GM21381 (cell line): ENCODE measurements around the gene GRIN3B.

Experiments
- ATAC-seq: cut with Tn5 transposase; IDR thresholded peaks from one replicate; pipeline ENCODE4 v1.9.1; 2021; ENCODE audit warnings: mild to moderate bottlenecking, moderate library complexity; ENCODE audit not compliant: unreplicated experiment

The GRIN3B gene

DNA sequence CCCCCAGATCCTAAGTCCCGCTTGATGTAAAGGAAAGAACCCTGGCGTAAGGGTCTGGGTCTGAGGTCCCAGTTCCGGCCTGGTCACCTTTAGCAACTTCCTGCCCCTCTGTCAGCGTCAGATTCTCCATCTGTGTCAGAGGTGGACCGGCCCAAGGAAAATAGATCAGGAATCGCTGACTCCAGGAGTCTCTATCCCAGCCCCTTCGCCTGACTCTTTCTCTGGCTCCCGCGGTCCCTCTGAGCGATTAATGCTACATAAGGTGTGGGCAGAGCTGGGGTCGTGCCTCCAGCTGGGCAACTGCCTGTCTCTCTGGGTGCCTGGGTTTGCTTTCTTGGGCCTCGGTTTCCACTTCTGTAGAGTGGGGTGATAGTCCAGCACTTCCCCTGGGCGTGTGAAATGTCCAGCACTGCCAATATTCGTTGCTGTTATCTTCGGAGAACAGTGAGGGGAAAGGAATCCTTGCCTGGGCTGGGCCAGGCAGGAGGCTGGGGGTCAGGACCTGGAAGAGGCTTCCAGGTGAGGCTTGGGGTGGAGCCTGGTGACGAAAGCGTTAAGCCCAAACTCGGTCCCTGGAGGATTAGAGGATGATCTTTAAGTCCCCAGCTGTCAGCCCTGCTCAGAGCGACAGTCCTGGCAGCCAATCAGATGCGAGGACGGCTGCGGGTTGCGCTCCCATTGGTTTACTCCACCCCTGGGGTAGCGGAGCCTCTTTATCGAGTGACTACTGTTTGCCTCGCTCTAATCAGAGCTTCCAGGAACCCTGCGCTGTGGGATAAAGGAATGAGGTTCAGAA lies 40.5 kb downstream of the GRIN3B start:
- peak; percentile 45 for ATAC-seq

DNA sequence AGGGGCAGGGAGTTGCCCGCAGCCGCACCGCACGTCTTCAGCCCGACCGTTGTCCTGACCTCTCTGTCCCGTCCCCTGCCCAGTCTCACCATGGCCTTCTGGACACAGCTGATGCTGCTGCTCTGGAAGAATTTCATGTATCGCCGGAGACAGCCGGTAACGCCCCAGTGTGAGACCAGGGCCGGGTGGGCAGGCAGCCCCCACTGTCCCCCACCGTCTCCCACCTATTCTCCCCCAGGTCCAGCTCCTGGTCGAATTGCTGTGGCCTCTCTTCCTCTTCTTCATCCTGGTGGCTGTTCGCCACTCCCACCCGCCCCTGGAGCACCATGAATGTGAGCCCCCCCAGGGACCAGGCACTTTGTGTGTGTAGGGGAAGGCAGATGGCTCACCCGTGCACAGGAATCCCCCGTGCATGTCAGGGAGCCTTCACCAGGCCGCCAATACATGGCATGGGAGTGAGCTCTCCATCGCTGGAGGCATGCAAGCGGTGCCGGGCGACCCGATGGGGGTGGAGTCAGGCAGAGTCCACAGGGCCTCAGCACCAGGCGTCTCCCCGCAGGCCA lies 41.1 kb downstream of the GRIN3B start:
- no peak for ATAC-seq

GRCh38 chr19:1041835-1042685 lies 41.8 kb downstream of the GRIN3B start:
- ATAC-seq, result no peak

DNA sequence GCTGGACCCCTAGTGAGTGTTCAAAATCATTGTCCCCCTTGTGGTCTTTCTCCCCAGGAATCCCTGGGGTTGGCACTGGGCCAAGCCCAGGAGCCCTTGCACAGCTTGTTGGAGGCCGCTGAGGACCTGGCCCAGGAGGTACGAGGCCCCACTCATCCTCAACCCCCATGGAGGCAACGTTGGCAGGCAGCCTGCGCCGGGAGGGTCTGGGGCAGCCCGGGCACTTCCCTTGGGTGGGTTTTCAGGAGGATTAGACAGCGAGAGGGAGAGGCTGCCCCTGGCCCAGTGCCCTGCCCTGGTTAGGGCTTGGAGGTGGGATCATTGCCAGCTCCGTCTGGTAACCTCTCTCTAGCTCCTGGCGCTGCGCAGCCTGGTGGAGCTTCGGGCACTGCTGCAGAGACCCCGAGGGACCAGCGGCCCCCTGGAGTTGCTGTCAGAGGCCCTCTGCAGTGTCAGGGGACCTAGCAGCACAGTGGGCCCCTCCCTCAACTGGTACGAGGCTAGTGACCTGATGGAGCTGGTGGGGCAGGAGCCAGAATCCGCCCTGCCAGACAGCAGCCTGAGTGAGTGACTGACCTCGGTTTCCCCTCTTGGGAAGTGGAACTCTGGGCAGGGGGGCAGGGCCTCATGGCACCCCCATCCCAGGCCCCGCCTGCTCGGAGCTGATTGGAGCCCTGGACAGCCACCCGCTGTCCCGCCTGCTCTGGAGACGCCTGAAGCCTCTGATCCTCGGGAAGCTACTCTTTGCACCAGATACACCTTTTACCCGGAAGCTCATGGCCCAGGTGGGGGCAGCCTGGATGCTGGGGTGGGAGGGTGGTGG lies 42.7 kb downstream of the GRIN3B start:
- ATAC-seq, result no peak

DNA sequence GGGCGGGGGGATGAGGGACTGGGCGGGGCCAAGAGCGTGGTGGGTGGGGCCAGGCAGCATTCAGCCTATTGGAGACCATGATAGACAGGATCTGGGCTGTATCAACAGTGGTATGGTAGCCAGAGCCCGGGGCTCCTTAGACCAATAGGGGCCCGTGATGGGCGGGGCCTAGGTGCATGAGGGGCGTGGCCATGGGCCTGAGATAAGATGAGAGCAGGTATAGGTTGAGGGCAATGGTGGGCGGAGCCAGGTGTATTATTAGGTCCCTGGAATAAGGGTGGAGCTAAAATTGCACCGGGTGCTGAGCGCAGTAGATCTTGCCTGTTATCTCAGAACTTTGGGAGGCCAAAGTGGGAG lies 45.0 kb downstream of the GRIN3B start:
- ATAC-seq, result no peak

DNA sequence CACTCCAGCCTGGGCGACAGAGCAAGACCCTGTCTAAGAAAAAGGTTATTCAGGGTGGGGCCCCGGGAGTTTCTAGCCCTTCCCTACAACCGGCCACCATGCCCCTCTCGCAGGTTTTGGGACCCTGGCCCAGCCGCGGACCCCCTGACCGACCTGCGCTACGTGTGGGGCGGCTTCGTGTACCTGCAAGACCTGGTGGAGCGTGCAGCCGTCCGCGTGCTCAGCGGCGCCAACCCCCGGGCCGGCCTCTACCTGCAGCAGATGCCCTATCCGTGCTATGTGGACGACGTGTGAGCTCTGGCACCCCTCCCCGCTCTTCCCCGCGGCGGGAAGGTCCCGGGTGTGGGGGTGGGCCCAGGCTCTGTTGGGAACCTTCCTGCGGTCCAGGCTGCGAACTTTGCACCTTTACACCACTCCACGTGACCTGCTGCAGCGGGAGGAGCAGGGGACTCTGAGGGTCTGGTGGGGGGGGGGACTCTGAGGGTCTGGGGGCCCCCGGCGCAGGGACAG lies 46.0 kb downstream of the GRIN3B start:
- no peak for ATAC-seq

DNA sequence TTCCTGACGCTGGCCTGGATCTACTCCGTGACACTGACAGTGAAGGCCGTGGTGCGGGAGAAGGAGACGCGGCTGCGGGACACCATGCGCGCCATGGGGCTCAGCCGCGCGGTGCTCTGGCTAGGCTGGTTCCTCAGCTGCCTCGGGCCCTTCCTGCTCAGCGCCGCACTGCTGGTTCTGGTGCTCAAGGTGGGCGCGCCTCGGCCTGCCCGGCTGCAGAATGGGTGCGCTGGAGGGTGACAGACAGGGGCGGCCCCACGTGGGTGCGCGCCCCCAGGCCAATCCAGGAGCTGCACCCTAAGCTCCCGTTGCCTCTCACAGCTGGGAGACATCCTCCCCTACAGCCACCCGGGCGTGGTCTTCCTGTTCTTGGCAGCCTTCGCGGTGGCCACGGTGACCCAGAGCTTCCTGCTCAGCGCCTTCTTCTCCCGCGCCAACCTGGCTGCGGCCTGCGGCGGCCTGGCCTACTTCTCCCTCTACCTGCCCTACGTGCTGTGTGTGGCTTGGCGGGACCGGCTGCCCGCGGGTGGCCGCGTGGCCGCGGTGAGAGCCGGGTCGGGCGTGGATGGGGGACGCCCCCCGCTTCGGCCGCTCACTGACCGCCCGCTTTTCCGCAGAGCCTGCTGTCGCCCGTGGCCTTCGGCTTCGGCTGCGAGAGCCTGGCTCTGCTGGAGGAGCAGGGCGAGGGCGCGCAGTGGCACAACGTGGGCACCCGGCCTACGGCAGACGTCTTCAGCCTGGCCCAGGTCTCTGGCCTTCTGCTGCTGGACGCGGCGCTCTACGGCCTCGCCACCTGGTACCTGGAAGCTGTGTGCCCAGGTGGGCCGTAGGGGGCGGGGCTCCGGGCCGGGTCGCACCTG lies 46.8 kb downstream of the GRIN3B start:
- ATAC-seq, result no peak

DNA sequence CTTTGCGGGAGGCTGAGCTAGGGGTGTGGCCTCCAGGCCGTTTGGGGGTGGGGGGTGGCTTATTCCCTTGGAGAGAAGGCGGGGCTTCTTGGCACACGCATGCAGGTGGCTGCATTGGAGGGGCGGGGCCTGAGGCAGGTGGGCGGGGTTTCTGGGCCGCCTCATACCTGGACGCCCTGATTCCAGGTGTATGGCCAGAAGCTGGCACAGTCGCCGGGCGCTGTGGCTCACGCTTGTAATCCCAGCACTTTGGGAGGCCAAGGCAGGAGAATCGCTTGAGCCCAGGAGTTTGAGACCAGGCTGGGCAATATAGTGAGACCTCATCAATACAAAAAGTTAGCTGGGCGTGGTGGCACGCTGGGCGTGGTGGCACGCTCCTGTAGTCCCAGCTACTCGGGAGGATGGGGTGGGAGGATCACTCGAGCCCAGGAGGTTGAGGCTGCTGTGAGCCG lies 47.5 kb downstream of the GRIN3B start:
- ATAC-seq, result no peak

DNA sequence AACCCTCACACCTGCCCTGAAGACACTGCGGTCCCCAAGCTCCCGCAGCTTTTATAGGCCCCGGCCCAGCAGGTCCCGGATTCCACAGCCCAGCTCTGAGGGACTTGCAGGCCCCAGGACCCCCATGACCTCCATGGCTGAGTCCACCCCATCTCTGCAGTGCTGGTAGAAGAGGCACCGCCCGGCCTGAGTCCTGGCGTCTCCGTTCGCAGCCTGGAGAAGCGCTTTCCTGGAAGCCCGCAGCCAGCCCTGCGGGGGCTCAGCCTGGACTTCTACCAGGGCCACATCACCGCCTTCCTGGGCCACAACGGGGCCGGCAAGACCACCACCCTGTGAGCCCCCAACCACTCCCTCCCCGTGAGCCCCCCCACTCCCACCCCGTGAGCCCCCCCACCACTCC lies 48.9 kb downstream of the GRIN3B start:
- ATAC-seq, result no peak

GRCh38 chr19:1049800-1050199 lies 49.6 kb downstream of the GRIN3B start:
- ATAC-seq, result no peak

GRCh38 chr19:1050989-1051788 lies 51.0 kb downstream of the GRIN3B start:
- no peak for ATAC-seq

- ATAC-seq, result no peak
Observed at GRCh38 chr19:1051791-1052190, 51.6 kb downstream of the GRIN3B start.

- no peak for ATAC-seq
Observed at GRCh38 chr19:1052349-1052975, 52.2 kb downstream of the GRIN3B start.

GRCh38 chr19:1053176-1054101 lies 53.2 kb downstream of the GRIN3B start:
- ATAC-seq, result no peak

DNA sequence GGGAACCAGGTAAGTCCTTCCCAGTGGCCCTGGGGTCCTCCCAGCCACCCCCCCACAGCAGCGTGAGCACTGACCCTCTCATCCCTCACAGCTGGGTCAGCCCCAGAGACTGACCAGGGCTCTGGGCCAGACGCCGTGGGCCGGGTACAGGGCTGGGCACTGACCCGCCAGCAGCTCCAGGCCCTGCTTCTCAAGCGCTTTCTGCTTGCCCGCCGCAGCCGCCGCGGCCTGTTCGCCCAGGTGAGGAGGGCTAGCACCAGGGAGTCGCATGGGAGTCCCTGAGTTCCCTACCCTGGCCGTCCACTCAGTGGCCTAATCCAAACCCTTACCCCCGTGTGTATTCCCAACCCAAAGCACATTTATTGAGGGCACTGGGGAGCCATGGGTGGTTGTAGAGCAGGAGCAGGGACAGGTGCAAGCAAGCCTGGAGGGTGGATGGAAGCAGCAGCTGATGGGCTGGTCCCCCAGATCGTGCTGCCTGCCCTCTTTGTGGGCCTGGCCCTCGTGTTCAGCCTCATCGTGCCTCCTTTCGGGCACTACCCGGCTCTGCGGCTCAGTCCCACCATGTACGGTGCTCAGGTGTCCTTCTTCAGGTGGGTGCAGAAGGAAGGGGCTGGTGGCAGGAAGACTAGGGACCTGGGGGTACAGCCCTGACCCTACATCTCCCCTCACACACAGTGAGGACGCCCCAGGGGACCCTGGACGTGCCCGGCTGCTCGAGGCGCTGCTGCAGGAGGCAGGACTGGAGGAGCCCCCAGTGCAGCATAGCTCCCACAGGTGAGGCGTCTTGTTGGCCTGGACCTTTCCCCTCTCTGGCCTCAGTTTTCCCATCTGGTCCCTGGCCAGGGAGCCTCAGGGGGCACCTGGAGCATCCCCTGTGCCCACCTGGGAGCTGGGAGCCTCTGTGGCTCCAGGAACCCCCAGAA lies 54.1 kb downstream of the GRIN3B start:
- no peak for ATAC-seq

GRCh38 chr19:1055028-1055425 lies 54.8 kb downstream of the GRIN3B start:
- ATAC-seq, result no peak
